SK-N-MC (cell line): ENCODE data around the gene ZC3H15.

Source experiments
- DNase-seq: peaks from one replicate; pipeline ENCODE4 v3.0.0-alpha.2; 2011; ENCODE audit warnings: low read depth, low spot score
- H3K27ac ChIP-seq: fragments of 200-600 bp; sonication (generic); 2 replicates; pipeline ENCODE4 v1.5.1; 2016; ENCODE audit warnings: mixed run types
- H3K36me3 ChIP-seq: fragments of 200-600 bp; sonication (generic); 2 replicates; pipeline ENCODE4 v1.6.1; 2017; ENCODE audit warnings: antibody characterized with exemption, low read length, mixed read lengths; ENCODE audit not compliant: insufficient read depth
- H3K4me3 ChIP-seq: fragments of 200-600 bp; sonication (generic); 2 replicates; pipeline ENCODE4 v1.5.1; 2016
- H3K9ac ChIP-seq: fragments of 200-600 bp; sonication (generic); 2 replicates; pipeline ENCODE4 v1.8.0; 2017; ENCODE audit warnings: mixed run types, mixed read lengths; ENCODE audit not compliant: insufficient read length
- H3K9me3 ChIP-seq: fragments of 200-600 bp; sonication (generic); 2 replicates; pipeline ENCODE4 v1.6.1; 2017; ENCODE audit warnings: low read depth, mild to moderate bottlenecking, antibody characterized with exemption, low read length, moderate library complexity, mixed read lengths
- EZH2 ChIP-seq: fragments of 200-600 bp; sonication (generic); IDR thresholded peaks from one replicate; pipeline ENCODE4 v1.6.1; 2017; ENCODE audit warnings: antibody characterized with exemption
- FOXP2 ChIP-seq: optimal IDR thresholded peaks from 2 replicates; pipeline ENCODE3; 2011; ENCODE audit warnings: mild to moderate bottlenecking, moderate library complexity; ENCODE audit not compliant: insufficient read depth; ENCODE audit errors: extremely low read length, control extremely low read depth
- POLR2AphosphoS5 ChIP-seq: IDR thresholded peaks from 2 replicates; pipeline ENCODE4 v1.6.1; 2012; ENCODE audit warnings: mild to moderate bottlenecking, low read depth, low read length, borderline replicate concordance

The ZC3H15 gene

DNA sequence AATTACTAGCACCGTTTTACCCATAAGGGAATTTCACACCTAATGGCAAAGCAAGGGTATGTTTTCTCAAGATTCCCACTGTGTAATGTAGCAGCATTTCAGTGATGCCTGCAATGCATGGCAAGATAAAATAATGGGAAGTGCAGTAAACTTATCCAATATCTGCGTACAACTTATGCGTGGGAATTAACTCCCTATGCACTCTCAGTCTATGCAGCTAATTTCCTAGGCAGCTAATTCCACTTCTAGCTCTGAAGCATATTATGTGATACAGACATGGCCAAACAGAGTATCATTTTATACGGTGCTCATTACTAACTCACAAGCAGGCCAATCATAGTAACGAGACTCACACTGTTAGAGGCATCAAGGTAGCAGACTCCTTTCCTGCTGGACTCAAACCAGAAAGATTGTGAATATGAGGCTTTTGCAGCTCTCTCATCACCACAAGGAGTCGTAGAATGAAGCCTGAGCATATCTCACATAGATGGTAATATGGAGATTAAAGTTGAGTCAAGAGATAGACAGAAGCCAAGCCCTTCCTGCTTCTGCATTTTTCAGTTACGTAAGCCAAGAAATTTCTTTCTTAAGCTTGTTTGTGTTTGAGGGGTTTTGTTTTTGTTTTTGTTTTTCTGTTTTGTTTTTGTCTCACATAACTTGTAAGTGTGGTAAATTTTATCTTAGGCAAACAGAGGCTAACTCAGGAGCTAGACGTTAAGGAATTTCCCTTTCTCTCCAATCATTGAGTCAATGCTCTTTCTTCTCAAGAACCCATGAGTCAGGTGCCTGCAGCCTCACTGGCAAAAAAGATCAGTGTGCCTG lies 69.0 kb downstream of the ZC3H15 start:
- no peak for DNase-seq
- TF ChIP-seq FOXP2 (no peak), EZH2 (no peak), POLR2AphosphoS5 (no peak)
- H3K27ac ChIP-seq = no peak overlapping the region
- H3K9ac ChIP-seq = no peak overlapping the region
- no peaks in the 10 kb centered on the region for H3K36me3 ChIP-seq
- H3K9me3 ChIP-seq = no peaks in the 10 kb centered on the region
- H3K4me3 ChIP-seq = no peak overlapping the region

DNA sequence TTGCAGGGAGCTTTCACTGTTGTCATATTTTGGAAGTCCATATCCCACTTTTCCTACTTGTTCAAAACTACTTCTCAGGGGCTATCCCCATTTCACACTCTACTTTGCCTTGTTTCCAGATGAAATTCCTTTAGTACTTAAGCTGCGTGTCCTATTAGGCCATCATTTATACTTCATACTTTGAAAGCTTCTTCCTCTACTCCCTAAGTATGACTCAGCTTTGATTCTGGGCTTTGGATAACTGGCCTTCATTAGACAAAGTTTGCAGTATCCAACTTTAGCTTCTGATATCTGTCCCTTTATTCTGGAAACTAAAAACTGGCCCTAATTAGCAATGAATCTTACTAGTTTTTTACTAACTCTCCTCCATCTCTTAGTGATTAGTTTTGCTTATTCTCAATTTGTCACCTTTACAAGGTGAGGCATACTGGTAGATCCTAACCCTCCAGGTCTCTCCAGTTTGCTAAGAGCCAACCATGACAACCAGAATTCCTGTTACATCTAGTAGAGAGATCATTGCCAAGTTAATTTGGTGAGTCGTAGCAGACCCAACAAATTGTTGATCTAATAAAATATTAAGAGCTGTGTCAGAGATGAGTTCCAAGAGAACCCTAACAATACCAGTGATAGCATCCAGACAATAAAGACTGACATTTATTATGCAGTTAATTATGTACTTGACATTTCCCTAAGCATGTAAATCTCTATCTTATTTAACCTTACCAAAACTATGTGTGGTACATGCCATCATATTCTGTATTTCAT lies 72.6 kb downstream of the ZC3H15 start:
- no peak for DNase-seq
- TF ChIP-seq FOXP2 (no peak), EZH2 (no peak), POLR2AphosphoS5 (no peak)
- no peak overlapping the region for H3K27ac ChIP-seq

More for the DNA sequence above, 72.6 kb downstream of the ZC3H15 start:
- no peaks in the 10 kb centered on the region for H3K36me3 ChIP-seq
- no peak overlapping the region for H3K4me3 ChIP-seq
- no peaks in the 10 kb centered on the region for H3K9me3 ChIP-seq
- no peak overlapping the region for H3K9ac ChIP-seq
